GM23248 (cell line): Measurements from ENCODE around the gene FOXN3.

ENCODE experiments used
- EZH2 ChIP-seq: fragments of 200-600 bp; sonication (generic); IDR thresholded peaks from 2 replicates; pipeline ENCODE4 v1.6.1; 2018; ENCODE audit warnings: antibody characterized with exemption, mild to moderate bottlenecking; ENCODE audit not compliant: insufficient read depth, poor library complexity, severe bottlenecking
- EZH2phosphoT487 ChIP-seq: fragments of 200-600 bp; sonication (generic); IDR thresholded peaks from 2 replicates; pipeline ENCODE4 v1.6.1; 2018; ENCODE audit warnings: antibody characterized with exemption, moderate library complexity, mild to moderate bottlenecking, low read depth; ENCODE audit not compliant: insufficient read depth

DNA sequence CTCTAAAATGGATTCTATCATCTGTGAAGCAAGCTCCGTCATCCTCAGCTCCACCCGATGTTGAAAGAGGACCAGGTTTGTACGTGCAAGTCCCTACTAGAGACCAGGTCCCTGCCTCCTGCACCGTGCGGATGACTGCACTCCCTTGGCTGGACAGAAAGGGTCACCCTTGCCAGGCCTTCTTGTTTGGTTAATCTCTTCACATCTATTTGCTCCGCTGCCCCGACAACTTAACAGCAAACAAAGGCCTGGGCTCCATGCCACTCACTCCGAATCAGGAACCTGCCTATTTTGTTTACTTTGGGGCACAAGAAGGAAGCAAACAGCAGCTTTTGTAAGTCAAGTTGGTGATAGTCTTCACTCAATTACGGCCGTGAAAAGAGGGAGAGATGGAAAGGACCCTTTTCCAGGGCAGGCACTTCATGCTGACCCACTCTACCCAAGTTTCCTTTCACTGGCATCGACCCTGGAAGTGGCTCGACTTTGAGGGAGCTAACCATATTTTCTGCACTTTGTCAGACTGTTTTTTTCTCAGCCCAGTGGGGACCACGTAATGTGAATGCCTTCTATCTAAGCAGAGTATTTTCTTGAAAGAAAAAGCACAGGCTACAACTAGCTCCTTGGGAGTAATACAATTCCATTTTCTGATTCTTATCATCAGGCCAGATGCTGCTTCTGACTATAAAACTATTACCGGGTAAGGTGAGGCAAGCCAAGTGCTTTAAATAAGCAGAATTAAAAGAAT lies 202.6 kb downstream of the FOXN3 start:
- TF ChIP-seq EZH2phosphoT487 (no peak), EZH2 (no peak)
